Mucosa of descending colon (tissue), 3 donors: ENCODE data around the gene NFIX. TPM values are rescaled to one million over a fixed set of nuclear protein-coding genes. Genes with fewer than 3 reads are reported as not detected.
"Not testable (repeated sequence)": the region's sequence is repeated elsewhere in the genome, so short reads cannot be mapped to it uniquely, and the experiment has no call there.

Source experiments
- ATAC-seq: fragments of 200-7000 bp; cut with Tn5 transposase; one replicate; pipeline ENCODE4 v1.9.1; 2020; ENCODE audit warnings: mild to moderate bottlenecking, moderate library complexity
- DNase-seq, 3 donors: peaks; one replicate each; pipeline ENCODE4 v3.0.0-alpha.2; 2020
- H3K36me3 ChIP-seq: fragments of 200-600 bp; one replicate; pipeline ENCODE4 v1.8.0; 2021; ENCODE audit warnings: low read depth, mild to moderate bottlenecking
- H3K4me1 ChIP-seq: fragments of 200-600 bp; one replicate; pipeline ENCODE4 v1.8.0; 2021; ENCODE audit warnings: low read depth, mild to moderate bottlenecking
- H3K4me3 ChIP-seq: fragments of 200-600 bp; one replicate; pipeline ENCODE4 v1.8.0; 2021; ENCODE audit warnings: mild to moderate bottlenecking
- H3K9me3 ChIP-seq: fragments of 200-600 bp; one replicate; pipeline ENCODE4 v1.8.0; 2021; ENCODE audit warnings: mild to moderate bottlenecking
- CTCF ChIP-seq: fragments of 200-600 bp; IDR thresholded peaks from one replicate; pipeline ENCODE4 v1.8.0; 2022; ENCODE audit warnings: antibody characterized with exemption, mild to moderate bottlenecking
- intact Hi-C, 2 donors: fragments of 100-400 bp; cut with DNase I in 1 of 2; cut with micrococcal nuclease in 1 of 2; formaldehyde crosslinking; loops; one replicate each; pipeline versions ENCODE4 v1.11.0 to v1.11.1; 2022; cut with DNase I, micrococcal nuclease
- total RNA-seq, 3 donors: library from RNA; stranded (reverse); fragmentation: NEBNext Ultra II Directional in 2 of 3; extraction: Animal tissue kit (Norgen Biotek cat#: 25700) in 2 of 3; gene quantifications; one replicate each; pipeline versions ENCODE4 v1.2.1 to v1.2.4, GENCODE V29; 2021 to 2023
- donor health status: DM: no; HTN: no; CAD: no; lungs with moderate emphysema.
- donor health status: DM: no; HTN: no; CAD: no.
- donor health status: DM: no; HTN: yes; CAD: no.

NFIX gene
- total RNA-seq, 3 donors from 2014 or later, result 59.4 to 238 (median 64.6) TPM

DNA sequence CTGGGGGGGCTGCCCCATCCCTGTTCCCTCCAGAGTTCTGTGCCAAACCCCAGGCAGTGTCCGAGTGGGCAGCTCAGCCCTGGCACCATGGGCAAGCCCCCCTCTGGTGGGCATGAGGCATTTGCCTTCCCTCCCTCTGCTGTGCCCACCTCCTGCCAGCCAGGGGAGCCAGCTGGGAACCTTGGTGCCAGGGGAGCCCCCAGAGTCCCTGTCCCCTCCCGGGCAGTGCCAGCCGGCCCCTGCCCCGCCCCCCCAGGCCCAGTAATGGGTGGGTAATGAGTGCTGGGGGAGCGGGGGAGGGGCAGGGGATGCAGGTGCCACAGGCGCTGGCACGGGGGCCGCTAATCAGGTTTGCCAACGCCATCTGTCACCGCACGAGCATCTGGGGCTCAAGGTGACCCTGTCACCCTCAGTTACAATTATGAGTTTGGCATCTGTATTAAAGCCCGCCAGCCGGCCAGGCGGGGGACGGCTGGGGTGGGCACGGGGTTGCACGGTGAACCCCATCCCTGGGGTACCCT lies 20.0 kb upstream of the NFIX start:
- TF ChIP-seq CTCF, result no peak
- ATAC-seq, result no peak

GRCh38 chr19:12976109-12976508 lies 19.2 kb upstream of the NFIX start:
- H3K4me3 ChIP-seq, ATAC-seq, H3K9me3 ChIP-seq, H3K36me3 ChIP-seq, DNase-seq, H3K4me1 ChIP-seq: not testable (repeated sequence)
- intact Hi-C loops, result loop anchor here in 1 of 2 donors (10.0 kb wide), 1 partner anchor 289 kb away; no protein-coding TSS in a partner anchor

More for the DNA sequence above, 20.0 kb upstream of the NFIX start:
- H3K4me3 ChIP-seq, result no peak overlapping the region
- H3K36me3 ChIP-seq, result peaks cover 4% of the 10 kb centered on the region
- DNase-seq, result no peak
- no peaks in the 10 kb centered on the region for H3K4me1 ChIP-seq
- H3K9me3 ChIP-seq, result no peaks in the 10 kb centered on the region
- intact Hi-C loops, result loop anchor here in 1 of 2 donors (10.0 kb wide), 1 partner anchor 290 kb away; no protein-coding TSS in a partner anchor

DNA sequence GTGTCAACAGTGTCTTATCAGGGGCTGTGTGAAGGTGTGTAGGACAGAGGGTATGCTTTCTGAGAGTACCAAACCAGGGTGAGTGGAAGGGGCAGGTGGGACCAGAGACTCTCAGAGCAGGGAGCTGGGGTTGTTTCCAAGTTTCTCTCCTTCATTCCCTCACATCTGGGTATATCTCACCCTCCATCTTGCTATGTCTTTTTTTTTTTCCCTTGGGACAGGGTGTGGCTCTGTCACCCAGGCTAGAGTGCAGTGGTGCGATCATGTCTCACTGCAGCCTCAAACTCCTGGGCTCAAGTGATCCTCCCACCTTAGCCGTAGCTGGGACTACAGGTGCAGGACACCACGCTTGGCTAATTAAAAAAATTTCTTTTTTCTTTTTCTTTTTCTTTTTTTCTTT lies 15.3 kb upstream of the NFIX start:
- no peak overlapping the region for H3K4me3 ChIP-seq
- DNase-seq, result no peak
- H3K36me3 ChIP-seq, result peaks cover 4% of the 10 kb centered on the region
- no peak for TF ChIP-seq CTCF
- intact Hi-C loops, result loop anchor here (5.0 to 10.0 kb wide), 3 partner anchors 112 to 285 kb away; no protein-coding TSS in a partner anchor
- no peak for ATAC-seq
- peaks cover 5% of the 10 kb centered on the region for H3K4me1 ChIP-seq
- H3K9me3 ChIP-seq, result no peaks in the 10 kb centered on the region

GRCh38 chr19:12982648-12983047 lies 12.6 kb upstream of the NFIX start:
- Histone ChIP-seq H3K36me3 (peaks cover 3% of the 10 kb centered on the region), H3K9me3 (no peaks in the 10 kb centered on the region), H3K4me3 (no peak overlapping the region), H3K4me1 (peaks cover 16% of the 10 kb centered on the region)
- ATAC-seq, result no peak
- TF ChIP-seq CTCF, result no peak
- no peak for DNase-seq
- intact Hi-C loops, result loop anchor here (5.0 to 10.0 kb wide), 2 partner anchors 110 to 112 kb away; no protein-coding TSS in a partner anchor

GRCh38 chr19:12983091-12983490 lies 12.2 kb upstream of the NFIX start:
- intact Hi-C loops, result loop anchor here (5.0 to 10.0 kb wide), 2 partner anchors 109 to 112 kb away; no protein-coding TSS in a partner anchor
- DNase-seq, result no peak
- H3K36me3 ChIP-seq, result no peaks in the 10 kb centered on the region
- ATAC-seq, result no peak
- no peak overlapping the region for H3K4me3 ChIP-seq
- H3K4me1 ChIP-seq, result peaks cover 16% of the 10 kb centered on the region
- H3K9me3 ChIP-seq, result no peaks in the 10 kb centered on the region
- no peak for TF ChIP-seq CTCF

DNA sequence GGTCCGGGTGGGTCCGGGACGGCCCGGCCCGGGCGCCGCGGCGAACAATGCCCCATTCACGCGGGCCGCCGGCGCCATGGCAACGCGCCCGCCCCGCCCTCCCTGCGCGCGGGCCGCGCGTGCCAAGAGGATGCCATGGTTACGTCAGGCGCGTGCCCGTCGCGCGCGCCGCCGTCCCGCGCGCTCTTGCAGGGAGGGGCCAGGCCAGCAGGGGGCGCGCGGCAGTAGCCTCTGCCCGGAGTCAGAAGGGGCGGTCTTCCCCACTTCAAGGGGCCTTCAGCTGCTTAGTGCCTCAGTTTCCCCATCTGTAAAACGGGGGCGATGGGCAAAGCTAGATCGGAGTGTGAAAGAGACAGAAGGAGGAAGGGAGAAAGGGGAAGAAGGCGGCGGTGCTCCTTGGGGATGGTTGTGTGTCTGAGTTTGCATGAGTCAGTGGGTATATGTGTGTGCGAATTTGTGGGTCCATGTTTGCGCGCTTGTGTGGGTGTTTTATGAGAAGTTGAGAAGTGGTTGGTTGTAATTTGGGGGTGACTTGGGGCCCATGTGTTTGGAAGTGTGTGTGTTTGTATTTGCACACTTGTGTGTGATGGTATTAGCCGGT lies 11.6 kb upstream of the NFIX start:
- peak; percentile 95 for TF ChIP-seq CTCF
- Histone ChIP-seq H3K9me3 (no peaks in the 10 kb centered on the region), H3K4me1 (peaks cover 16% of the 10 kb centered on the region), H3K36me3 (no peaks in the 10 kb centered on the region), H3K4me3 (no peak overlapping the region)
- peak; percentile 83 to 91 (median 90) for DNase-seq
- intact Hi-C loops, result loop anchor here (5.0 to 10.0 kb wide), 2 partner anchors 109 to 111 kb away; no protein-coding TSS in a partner anchor
- peak; percentile 84 for ATAC-seq
